Small intestine (tissue), 16 donors: ENCODE measurements around the gene ANKRD53. TPM values are rescaled to one million over a fixed set of nuclear protein-coding genes. Genes with fewer than 3 reads are reported as not detected.

Experiments
- DNase-seq, 2 donors: peaks; one replicate each; pipeline versions ENCODE4 v3.0.0 to v3.0.0-alpha.2; 2013
- FAIRE-seq: peaks from 2 replicates; lab custom pipeline; 2012; peaks lifted over from hg19 to GRCh38; lab: Jason Lieb, UNC
- H3K27ac ChIP-seq, 3 donors: one replicate each; pipeline ENCODE4 v1.5.1; 2013; ENCODE audit warnings: low read length in 2 of 3, mild to moderate bottlenecking in 2 of 3, control low read depth in 1 of 3, inconsistent platforms in 1 of 3, low read depth in 1 of 3, moderate library complexity in 1 of 3
- H3K27me3 ChIP-seq, 3 donors: one replicate each; pipeline ENCODE4 v1.6.1; 2013; ENCODE audit warnings: low read length in 3 of 3, inconsistent platforms in 1 of 3; ENCODE audit not compliant: control insufficient read depth in 3 of 3, insufficient read depth in 3 of 3
- H3K36me3 ChIP-seq, 3 donors: one replicate each; pipeline ENCODE4 v1.6.1; 2013; ENCODE audit warnings: low read length in 3 of 3, inconsistent platforms in 1 of 3, low read depth in 1 of 3, mild to moderate bottlenecking in 1 of 3, moderate library complexity in 1 of 3; ENCODE audit not compliant: control insufficient read depth in 3 of 3, insufficient read depth in 2 of 3
- H3K4me1 ChIP-seq, 3 donors: one replicate each; pipeline ENCODE4 v1.6.1; 2013; ENCODE audit warnings: low read length in 2 of 3, inconsistent platforms in 1 of 3, low read depth in 1 of 3, mild to moderate bottlenecking in 1 of 3, moderate library complexity in 1 of 3; ENCODE audit not compliant: control insufficient read depth in 3 of 3, insufficient read depth in 2 of 3
- H3K4me3 ChIP-seq, 3 donors: one replicate each; pipeline ENCODE4 v1.5.1; 2013; ENCODE audit warnings: low read length in 3 of 3, control low read depth in 1 of 3, inconsistent platforms in 1 of 3, low read depth in 1 of 3, mild to moderate bottlenecking in 1 of 3, moderate library complexity in 1 of 3
- H3K9me3 ChIP-seq, 2 donors: one replicate each; pipeline ENCODE4 v1.6.1; 2013; ENCODE audit warnings: low read depth in 1 of 2, low read length in 1 of 2; ENCODE audit not compliant: control insufficient read depth in 2 of 2, insufficient read depth in 1 of 2
- whole genome bisulfite sequencing, 3 donors: extraction: QIAGEN DNeasy Blood & Tissue Kit; methylation state at CpG; one replicate each; pipeline ENCODE4 v1.1.7; 2013; 5-methylcytosine and 5-hydroxymethylcytosine counted together
- long read RNA-seq, 10 donors: transcript quantifications; one replicate each; lab custom pipeline, GENCODE V29; 2026
- polyA plus RNA-seq, 4 donors: library from polyadenylated mRNA; stranded (reverse) in 3 of 4; unstranded in 1 of 4; fragments of 200-250 nt in 3 of 4; fragments of 120-200 nt in 1 of 4; gene quantifications; one replicate each; pipeline versions ENCODE4 v1.2.1 to v1.2.3, GENCODE V29; 2013
- donor health status: healthy with polysubstance abuse.
- donor health status: control.
- donor health status: control.
- donor health status: Bipolar disorder and iron deficiency.
- donor health status: healthy.

The ANKRD53 gene, protein sequence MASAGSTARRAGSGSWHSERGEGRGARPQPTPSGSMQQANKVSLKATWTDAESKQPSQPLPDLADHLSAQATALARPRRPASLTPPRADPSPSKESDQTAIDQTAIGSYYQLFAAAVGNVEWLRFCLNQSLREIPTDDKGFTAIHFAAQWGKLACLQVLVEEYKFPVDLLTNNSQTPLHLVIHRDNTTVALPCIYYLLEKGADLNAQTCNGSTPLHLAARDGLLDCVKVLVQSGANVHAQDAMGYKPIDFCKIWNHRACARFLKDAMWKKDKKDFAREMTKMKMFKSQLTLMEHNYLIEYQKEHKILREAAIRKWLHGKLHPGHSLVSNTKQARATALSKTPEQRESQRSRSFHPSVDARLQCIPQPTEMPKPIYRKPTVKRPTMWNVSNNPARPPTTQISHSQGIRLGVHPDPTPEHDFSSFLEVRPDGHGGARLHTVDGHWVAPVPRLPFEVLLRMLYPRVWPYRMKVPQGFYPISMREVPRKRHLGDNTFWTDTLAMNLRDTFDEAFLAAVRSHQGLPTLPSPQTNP
- 1 to 10 TPM; 1.7 to 2.4 (median 2.2) TPM for polyA plus RNA-seq
- long read RNA-seq, donor 1 = 0 reads
- long read RNA-seq, donor 2 = 0 reads
- long read RNA-seq, donor 3 = 0 reads
- long read RNA-seq, donor 4 = 0 reads
- long read RNA-seq, donor 5 = 0 reads
- long read RNA-seq, donor 6 = 0 reads
- long read RNA-seq, donor 7 = 0 reads
- long read RNA-seq, donor 8 = 0 reads
- long read RNA-seq, donor 9 = 0 reads
- long read RNA-seq, donor 10 = 0 reads

GRCh38 chr2:70978341-70979179, at the start of gene ANKRD53:
ANKRD53 (plus strand) TSS chr2:70978630; CDS start chr2:70978646, 16 bp downstream.
- peak within 1 kb of the TSS; percentile 30 to 94 (median 86) for H3K27ac ChIP-seq
- no peak for FAIRE-seq
- peaks cover 0 to 11% (median 0%) of the 10 kb centered on the region in 3 donors for H3K4me1 ChIP-seq
- 5 to 12% (median 9%) methylated on average over 34 to 67 of the region's 67 CpGs for WGBS, 3 donors
- peaks cover 0 to 7% (median 0%) of the 10 kb centered on the region in 3 donors for H3K36me3 ChIP-seq
- H3K4me3 ChIP-seq = peak within 1 kb of the TSS; percentile 40 to 78 (median 68)
- H3K9me3 ChIP-seq = no peaks in the 10 kb centered on the region
- H3K27me3 ChIP-seq = no peaks in the 10 kb centered on the region
- DNase-seq = peak; percentile 62 to 68

GRCh38 chr2:70930371-70931329, 47.8 kb upstream of the ANKRD53 start:
- Histone ChIP-seq H3K36me3 (no peaks in the 10 kb centered on the region), H3K4me3 (no peak overlapping the region), H3K4me1 (no peaks in the 10 kb centered on the region), H3K9me3 (no peaks in the 10 kb centered on the region), H3K27ac (no peak overlapping the region), H3K27me3 (peaks cover 0 to 10% (median 0%) of the 10 kb centered on the region in 3 donors)
- DNase-seq (no peak), FAIRE-seq (no peak)
- WGBS, 3 donors = 81 to 85% (median 82%) methylated on average over 4 of the region's 4 CpGs

GRCh38 chr2:70931376-70932000, 46.9 kb upstream of the ANKRD53 start:
- Histone ChIP-seq H3K27me3 (peaks cover 0 to 10% (median 0%) of the 10 kb centered on the region in 3 donors), H3K36me3 (no peaks in the 10 kb centered on the region), H3K4me3 (no peak overlapping the region), H3K9me3 (no peaks in the 10 kb centered on the region), H3K4me1 (no peaks in the 10 kb centered on the region), H3K27ac (no peak overlapping the region)
- 65 to 72% (median 67%) methylated on average over 9 of the region's 9 CpGs for WGBS, 3 donors
- no peak for FAIRE-seq
- no peak for DNase-seq

- Histone ChIP-seq H3K36me3 (no peaks in the 10 kb centered on the region), H3K4me1 (no peaks in the 10 kb centered on the region), H3K9me3 (no peaks in the 10 kb centered on the region), H3K27ac (no peak overlapping the region), H3K4me3 (no peak overlapping the region), H3K27me3 (peaks cover 0 to 6% (median under 1%) of the 10 kb centered on the region in 3 donors)
- FAIRE-seq (no peak), DNase-seq (no peak)
- 91 to 96% (median 93%) methylated on average over 21 of the region's 21 CpGs for WGBS, 3 donors
Measured at GRCh38 chr2:70932631-70933230, 45.7 kb upstream of the ANKRD53 start.

DNA sequence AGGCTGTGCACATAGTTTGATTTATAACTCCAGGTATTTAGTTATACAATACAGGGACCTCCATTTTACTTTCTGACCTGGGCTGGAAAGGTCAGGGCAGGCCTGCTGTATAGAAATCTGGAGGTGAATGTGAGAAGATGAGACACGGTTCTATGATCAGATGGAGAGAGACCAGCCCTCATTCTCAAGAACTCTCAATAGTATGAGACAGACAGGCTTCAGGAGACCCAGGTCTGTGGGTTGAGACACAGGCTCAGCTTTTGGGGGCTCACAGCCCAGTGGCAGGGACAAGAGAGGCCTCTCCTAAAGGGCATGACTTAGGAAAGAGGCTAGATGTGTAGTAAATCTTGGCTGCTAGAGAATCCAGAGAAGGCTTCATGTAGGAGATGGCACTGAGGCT, 43.4 kb upstream of the ANKRD53 start:
- WGBS, 3 donors = 69 to 81% (median 70%) methylated on average over 1 of the region's 1 CpG
- H3K27ac ChIP-seq = no peak overlapping the region
- peaks cover 0 to 21% (median 18%) of the 10 kb centered on the region in 3 donors for H3K27me3 ChIP-seq
- FAIRE-seq = no peak
- no peaks in the 10 kb centered on the region for H3K36me3 ChIP-seq
- H3K9me3 ChIP-seq = no peaks in the 10 kb centered on the region
- no peaks in the 10 kb centered on the region for H3K4me1 ChIP-seq
- no peak overlapping the region for H3K4me3 ChIP-seq
- DNase-seq = no peak

- no peak within 1 kb of the TSS for H3K27ac ChIP-seq
- FAIRE-seq = no peak
- H3K4me3 ChIP-seq = no peak within 1 kb of the TSS
- 44 to 55% (median 53%) methylated on average over 11 to 14 of the region's 14 CpGs for WGBS, 3 donors
- DNase-seq = no peak
- no peaks in the 10 kb centered on the region for H3K36me3 ChIP-seq
- H3K27me3 ChIP-seq = peaks cover 0 to 26% (median 18%) of the 10 kb centered on the region in 3 donors
- H3K4me1 ChIP-seq = no peaks in the 10 kb centered on the region
- no peaks in the 10 kb centered on the region for H3K9me3 ChIP-seq
Measured at GRCh38 chr2:70935468-70936164, 42.8 kb upstream of the ANKRD53 start, which contains the start of gene ATP6V1B1. ATP6V1B1 (plus strand) TSS chr2:70935900; CDS start chr2:70935955, 55 bp downstream.
